NCI-H510A treated with DMSO at 0.1 percent for 48 hours (cell line): ENCODE data around the gene SLC7A7.
"Not testable (repeated sequence)": the region's sequence is repeated elsewhere in the genome, so short reads cannot be mapped to it uniquely, and the experiment has no call there.

Source experiments
- DNase-seq: peaks from one replicate; lab custom pipeline; 2025; lab: John Stamatoyannopoulos, UW

The SLC7A7 gene

GRCh38 chr14:22814941-22815713 is at the start of gene SLC7A7:
Gene SLC7A7, minus strand, starts transcription at chr14:22815435. Its CDS starts 2,037 bp downstream, at chr14:22813398.
- DNase-seq, result no peak

GRCh38 chr14:22864979-22865378 is 49.7 kb upstream of the SLC7A7 start:
- DNase-seq, result no peak

GRCh38 chr14:22861651-22862050 is 46.4 kb upstream of the SLC7A7 start:
- DNase-seq, result no peak

- DNase-seq, result not testable (repeated sequence)
Observed at GRCh38 chr14:22860377-22860776, 45.1 kb upstream of the SLC7A7 start.

GRCh38 chr14:22856428-22856827 is 41.2 kb upstream of the SLC7A7 start:
- DNase-seq, result no peak

GRCh38 chr14:22854963-22855724 is 39.9 kb upstream of the SLC7A7 start:
- DNase-seq, result no peak

- DNase-seq, result not testable (repeated sequence)
Observed at GRCh38 chr14:22854296-22854695, 39.1 kb upstream of the SLC7A7 start.

GRCh38 chr14:22852940-22853767 is 37.9 kb upstream of the SLC7A7 start:
- DNase-seq, result no peak

- DNase-seq, result no peak
Observed at GRCh38 chr14:22852599-22852939, 37.3 kb upstream of the SLC7A7 start.

GRCh38 chr14:22852178-22852577 is 36.9 kb upstream of the SLC7A7 start:
- not testable (repeated sequence) for DNase-seq

- no peak for DNase-seq
Observed at GRCh38 chr14:22850944-22851764, 35.9 kb upstream of the SLC7A7 start.

- no peak for DNase-seq
Observed at GRCh38 chr14:22849212-22849819, 34.1 kb upstream of the SLC7A7 start.

- no peak for DNase-seq
Observed at GRCh38 chr14:22848351-22849164, 33.3 kb upstream of the SLC7A7 start.

GRCh38 chr14:22847661-22848341 is 32.6 kb upstream of the SLC7A7 start:
- DNase-seq, result no peak

GRCh38 chr14:22846811-22847307 is 31.6 kb upstream of the SLC7A7 start:
- DNase-seq, result no peak

- no peak for DNase-seq
Observed at GRCh38 chr14:22845821-22846625, 30.8 kb upstream of the SLC7A7 start.

- no peak for DNase-seq
Observed at GRCh38 chr14:22845103-22845394, 29.8 kb upstream of the SLC7A7 start.

GRCh38 chr14:22844221-22845102 is 29.2 kb upstream of the SLC7A7 start:
- DNase-seq, result no peak
